ENCODE measurements around the gene CFAP46.

GRCh38 chr10:132951926-132952325, 9.6 kb upstream of the CFAP46 start:
- no peak for TF ChIP-seq CTCF (IDR thresholded peaks at IDR 0.05)
- no peak for TF ChIP-seq POLR2A (IDR thresholded peaks at IDR 0.05)
- TF ChIP-seq EP300 (IDR thresholded peaks at IDR 0.05): no peak

All from ovary (tissue), 3 donors.